Pancreas (tissue), 10 donors: ENCODE measurements around the gene AHRR. TPM values are rescaled to one million over a fixed set of nuclear protein-coding genes. Genes with fewer than 3 reads are reported as not detected.

Experiments
- ATAC-seq, 4 donors: fragments of 200-7000 bp; cut with Tn5 transposase; one replicate each; pipeline versions ENCODE4 v1.8.0 to v1.9.1; 2020; ENCODE audit warnings: mild to moderate bottlenecking in 4 of 4, moderate library complexity in 4 of 4
- DNase-seq, 6 donors: peaks; one replicate each; pipeline ENCODE4 v3.0.0-alpha.2; 2020
- FAIRE-seq: peaks from 2 replicates; lab custom pipeline; 2012; peaks lifted over from hg19 to GRCh38; lab: Jason Lieb, UNC
- H3K27ac ChIP-seq, 4 donors: fragments of 200-600 bp; sonication (generic); 1 replicate in 3 of 4; 2 replicates in 1 of 4; pipeline versions ENCODE4 v1.5.0 to v1.8.0; 2020
- H3K27me3 ChIP-seq, 4 donors: fragments of 200-600 bp; one replicate each; pipeline ENCODE4 v1.8.0; 2021
- H3K36me3 ChIP-seq, 3 donors: fragments of 200-600 bp; sonication (generic) in 1 of 3; one replicate each; pipeline versions ENCODE4 v1.5.0 to v1.8.0; 2020 to 2021
- H3K4me1 ChIP-seq, 3 donors: fragments of 200-600 bp; one replicate each; pipeline ENCODE4 v1.8.0; 2021
- H3K4me3 ChIP-seq, 4 donors: fragments of 200-600 bp; sonication (generic) in 2 of 4; one replicate each; pipeline versions ENCODE4 v1.5.0 to v1.8.0; 2020 to 2021
- H3K9me3 ChIP-seq, 4 donors: fragments of 200-600 bp; one replicate each; pipeline ENCODE4 v1.8.0; 2021
- CTCF ChIP-seq, 4 donors: fragments of 200-600 bp; sonication (generic) in 3 of 4; IDR thresholded peaks; one replicate each; pipeline versions ENCODE4 v1.5.0 to v1.8.0; 2021; ENCODE audit warnings: antibody characterized with exemption in 4 of 4
- WGBS, 2 donors: extraction: QIAGEN DNeasy Blood & Tissue Kit; methylation state at CpG; one replicate each; pipeline ENCODE4 v1.1.7; 2013; 5-methylcytosine and 5-hydroxymethylcytosine counted together
- intact Hi-C, 3 donors: fragments of 100-400 bp; cut with DNase I; formaldehyde crosslinking; loops; one replicate each; pipeline versions ENCODE4 v1.11.1 to v1.14.2; 2022
- polyA plus RNA-seq, 2 donors: library from polyadenylated mRNA; stranded (reverse); fragments of 200-250 nt; gene quantifications; one replicate each; pipeline ENCODE4 v1.2.3, GENCODE V29; 2013
- total RNA-seq, 6 donors: library from RNA; stranded (reverse); fragmentation: NEBNext Ultra II Directional in 4 of 6; extraction: Animal tissue kit (Norgen Biotek cat#: 25700) in 4 of 6; gene quantifications; one replicate each; pipeline versions ENCODE4 v1.2.1 to v1.2.4, GENCODE V29; 2021 to 2023
- donor health status: healthy with polysubstance abuse.
- donor health status: DM: no; HTN: no; CAD: no; lungs with moderate emphysema.
- donor health status: DM: no; HTN: no; CAD: no.
- donor health status: control.
- donor health status: control.
- donor health status: Bipolar disorder and iron deficiency.
- donor health status: DM: yes; HTN: yes; CAD: no.
- donor health status: DM: no; HTN: no; CAD: no.
- donor health status: DM: no; HTN: no; CAD: no.
- donor health status: DM: yes; HTN: yes; CAD: no.

Gene AHRR
- total and polyA plus RNA-seq, 8 donors = 0.34 to 1.7 (median 0.69) TPM

- WGBS, 2 donors = 55 to 79% methylated on average over 8 of the region's 8 CpGs
- Histone ChIP-seq H3K36me3 (no peaks in the 10 kb centered on the region), H3K27ac (no peak overlapping the region), H3K27me3 (peaks cover 0 to 13% (median 0%) of the 10 kb centered on the region in 4 donors), H3K4me3 (no peak overlapping the region), H3K4me1 (peaks cover 0 to 13% (median 6%) of the 10 kb centered on the region in 3 donors), H3K9me3 (no peaks in the 10 kb centered on the region)
- DNase-seq (peak in 3 of 6 donors; percentile 27 to 74 (median 41)), FAIRE-seq (no peak), ATAC-seq (no peak)
- TF ChIP-seq CTCF (IDR thresholded peaks at IDR 0.05) = no peak
- intact Hi-C loops = no loop called here
Observed at GRCh38 chr5:475704-476101, 154.2 kb downstream of the AHRR start.

GRCh38 chr5:476102-476813, 154.7 kb downstream of the AHRR start:
- intact Hi-C loops = no loop called here
- Histone ChIP-seq H3K9me3 (no peaks in the 10 kb centered on the region), H3K27ac (no peak overlapping the region), H3K27me3 (peaks cover 0 to 13% (median 0%) of the 10 kb centered on the region in 4 donors), H3K4me3 (no peak overlapping the region), H3K4me1 (peaks cover 0 to 13% (median 6%) of the 10 kb centered on the region in 3 donors), H3K36me3 (no peaks in the 10 kb centered on the region)
- ATAC-seq (no peak), DNase-seq (peak in 3 of 6 donors; percentile 29 to 73 (median 58)), FAIRE-seq (no peak)
- TF ChIP-seq CTCF (IDR thresholded peaks at IDR 0.05) = no peak
- 57 to 73% methylated on average over 51 of the region's 51 CpGs for WGBS, 2 donors

GRCh38 chr5:476814-477175, 155.3 kb downstream of the AHRR start:
- no peaks in the 10 kb centered on the region for H3K9me3 ChIP-seq
- peaks cover 0 to 10% (median 6%) of the 10 kb centered on the region in 3 donors for H3K4me1 ChIP-seq
- peaks cover 0 to 13% (median 0%) of the 10 kb centered on the region in 4 donors for H3K27me3 ChIP-seq
- H3K4me3 ChIP-seq = no peak overlapping the region
- no peaks in the 10 kb centered on the region for H3K36me3 ChIP-seq
- 49 to 79% methylated on average over 9 of the region's 9 CpGs for WGBS, 2 donors
- DNase-seq (peak in 1 of 6 donors; percentile 17), ATAC-seq (no peak), FAIRE-seq (no peak)
- H3K27ac ChIP-seq = no peak overlapping the region
- intact Hi-C loops = no loop called here
- no peak for TF ChIP-seq CTCF (IDR thresholded peaks at IDR 0.05)

GRCh38 chr5:477247-477646, 155.7 kb downstream of the AHRR start:
- DNase-seq (peak in 1 of 6 donors; percentile 63), ATAC-seq (no peak), FAIRE-seq (no peak)
- 49 to 74% methylated on average over 19 of the region's 19 CpGs for WGBS, 2 donors
- H3K4me3 ChIP-seq = no peak overlapping the region
- H3K27me3 ChIP-seq = peaks cover 0 to 13% (median 0%) of the 10 kb centered on the region in 4 donors
- no peaks in the 10 kb centered on the region for H3K36me3 ChIP-seq
- peaks cover 0 to 6% (median 6%) of the 10 kb centered on the region in 3 donors for H3K4me1 ChIP-seq
- H3K9me3 ChIP-seq = no peaks in the 10 kb centered on the region
- TF ChIP-seq CTCF (IDR thresholded peaks at IDR 0.05) = no peak
- H3K27ac ChIP-seq = no peak overlapping the region
- intact Hi-C loops = no loop called here

- Histone ChIP-seq H3K4me1 (peaks cover 0 to 6% (median 6%) of the 10 kb centered on the region in 3 donors), H3K27ac (no peak overlapping the region), H3K36me3 (no peaks in the 10 kb centered on the region), H3K9me3 (no peaks in the 10 kb centered on the region), H3K4me3 (no peak overlapping the region), H3K27me3 (peaks cover 0 to 13% (median 0%) of the 10 kb centered on the region in 4 donors)
- DNase-seq (peak in 1 of 6 donors; percentile 65), FAIRE-seq (no peak), ATAC-seq (no peak)
- no peak for TF ChIP-seq CTCF (IDR thresholded peaks at IDR 0.05)
- WGBS, 2 donors = 53 to 72% methylated on average over 13 of the region's 13 CpGs
- intact Hi-C loops = no loop called here
Observed at GRCh38 chr5:477871-478270, 156.4 kb downstream of the AHRR start.
